ENCODE measurements around the gene TAF1.
"Not testable (repeated sequence)": the region's sequence is repeated elsewhere in the genome, so short reads cannot be mapped to it uniquely, and the experiment has no call there.

Gene TAF1

DNA sequence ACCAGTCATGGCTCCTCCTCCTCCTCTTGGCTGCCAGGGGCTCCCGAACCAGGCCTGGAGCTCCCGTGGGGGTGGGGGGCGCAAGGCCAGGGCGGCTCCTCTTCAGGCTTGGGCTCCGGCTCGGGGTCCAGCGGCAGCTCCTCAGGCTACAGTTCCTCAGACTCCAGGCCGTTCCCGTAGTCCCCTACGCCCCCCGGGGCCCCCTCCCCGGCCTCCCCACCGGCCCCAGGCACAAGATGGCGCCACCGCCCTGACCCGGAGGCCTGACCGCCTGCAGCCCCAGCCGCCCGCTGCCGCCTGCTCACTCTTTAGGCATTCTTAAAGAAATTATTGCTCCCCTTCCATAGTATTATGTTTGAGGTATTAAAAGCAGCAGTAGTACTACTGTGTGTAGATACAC, 54.5 kb downstream of the TAF1 start:
- no peak for DNase-seq (ENCODE audit: low read depth in 1 of 2, low spot score in 1 of 2)

- no peak for DNase-seq (ENCODE audit: low read depth in 1 of 2, low spot score in 1 of 2)
Observed at GRCh38 chrX:71432733-71433132, 66.6 kb downstream of the TAF1 start.

DNA sequence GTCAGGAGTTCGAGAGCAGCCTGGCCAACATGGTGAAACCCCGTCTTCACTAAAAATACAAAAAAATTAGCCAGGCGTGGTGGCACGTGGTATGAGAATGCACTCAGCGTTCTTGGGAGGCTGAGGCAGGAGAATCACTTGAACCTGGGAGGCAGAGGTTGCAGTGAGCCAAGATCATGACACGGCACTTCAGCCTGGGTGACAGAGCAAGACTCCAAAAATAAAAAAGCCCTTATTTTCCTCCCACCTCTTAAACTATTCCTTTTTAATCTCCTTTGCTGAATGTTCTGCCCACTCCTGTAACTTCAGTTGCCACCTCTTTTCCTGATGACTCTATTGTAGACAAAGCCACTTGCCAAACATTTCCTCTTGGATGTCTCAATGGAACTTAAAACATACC, 72.6 kb downstream of the TAF1 start:
- DNase-seq (ENCODE audit: low read depth in 1 of 2, low spot score in 1 of 2) = no peak

DNA sequence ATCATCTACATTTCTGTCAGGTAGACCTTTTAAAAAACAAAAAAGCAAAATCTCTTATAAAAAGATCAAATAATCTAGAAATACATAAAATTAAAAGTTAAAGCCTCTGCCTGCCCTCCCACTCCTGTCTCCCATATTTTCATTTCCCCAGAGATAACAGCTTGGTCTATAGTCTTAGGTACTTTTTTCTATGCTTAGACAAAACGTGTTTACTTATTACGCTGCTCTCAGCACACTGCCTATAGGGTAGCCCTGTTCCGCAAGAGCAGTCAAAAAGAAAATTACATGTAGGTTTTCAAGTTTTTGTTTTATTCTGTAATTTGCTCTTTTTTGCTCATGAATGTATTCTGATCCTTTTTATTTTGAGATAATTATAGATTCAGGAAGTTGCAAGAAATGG, 73.3 kb downstream of the TAF1 start:
- no peak for DNase-seq (ENCODE audit: low read depth in 1 of 2, low spot score in 1 of 2)

DNA sequence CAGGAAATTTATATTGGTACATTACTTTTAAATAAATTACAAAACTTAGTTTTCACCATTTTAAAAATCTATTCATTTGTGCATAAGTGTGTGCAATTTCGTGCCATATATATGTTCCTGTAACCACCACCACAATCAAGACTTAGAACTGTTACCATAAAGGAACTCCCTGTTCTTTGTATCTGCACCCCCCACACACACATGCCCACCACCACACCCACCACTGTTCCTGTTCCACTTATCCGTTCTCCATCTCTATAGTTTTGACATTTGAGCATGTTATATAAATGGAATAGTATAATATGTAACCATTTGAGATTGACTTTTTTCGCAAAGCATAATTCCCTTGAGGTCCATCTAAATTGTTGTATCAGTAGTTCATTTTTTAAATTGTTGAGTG, 73.7 kb downstream of the TAF1 start:
- no peak for DNase-seq (ENCODE audit: low read depth in 1 of 2, low spot score in 1 of 2)

- DNase-seq (ENCODE audit: low read depth in 1 of 2, low spot score in 1 of 2) = no peak
Observed at GRCh38 chrX:71440401-71440800, 74.2 kb downstream of the TAF1 start.

DNA sequence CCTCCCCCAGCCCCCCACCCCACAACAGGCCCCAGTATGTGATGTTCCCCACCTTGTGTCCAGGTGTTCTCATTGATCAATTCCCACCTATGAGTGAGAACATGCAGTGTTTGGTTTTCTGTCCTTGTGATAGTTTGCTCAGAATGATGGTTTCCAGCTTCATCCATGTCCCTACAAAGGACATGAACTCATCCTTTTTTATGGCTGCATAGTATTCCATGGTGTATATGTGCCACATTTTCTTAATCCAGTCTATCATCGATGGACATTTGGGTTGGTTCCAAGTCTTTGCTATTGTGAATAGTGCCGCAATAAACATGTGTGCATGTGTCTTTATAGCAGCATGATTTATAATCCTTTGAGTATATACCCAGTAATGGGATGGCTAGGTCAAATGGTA, 75.7 kb downstream of the TAF1 start:
- DNase-seq (ENCODE audit: low read depth in 1 of 2, low spot score in 1 of 2) = not testable (repeated sequence)

- DNase-seq (ENCODE audit: low read depth in 1 of 2, low spot score in 1 of 2) = no peak
Observed at GRCh38 chrX:71450433-71451106, 84.4 kb downstream of the TAF1 start.

GRCh38 chrX:71451518-71451917, 85.4 kb downstream of the TAF1 start:
- DNase-seq (ENCODE audit: low read depth in 1 of 2, low spot score in 1 of 2) = not testable (repeated sequence)

GRCh38 chrX:71453056-71453455, 86.9 kb downstream of the TAF1 start:
- no peak for DNase-seq (ENCODE audit: low read depth in 1 of 2, low spot score in 1 of 2)

- DNase-seq (ENCODE audit: low read depth in 1 of 2, low spot score in 1 of 2) = no peak
Observed at GRCh38 chrX:71454222-71454621, 88.1 kb downstream of the TAF1 start.

DNA sequence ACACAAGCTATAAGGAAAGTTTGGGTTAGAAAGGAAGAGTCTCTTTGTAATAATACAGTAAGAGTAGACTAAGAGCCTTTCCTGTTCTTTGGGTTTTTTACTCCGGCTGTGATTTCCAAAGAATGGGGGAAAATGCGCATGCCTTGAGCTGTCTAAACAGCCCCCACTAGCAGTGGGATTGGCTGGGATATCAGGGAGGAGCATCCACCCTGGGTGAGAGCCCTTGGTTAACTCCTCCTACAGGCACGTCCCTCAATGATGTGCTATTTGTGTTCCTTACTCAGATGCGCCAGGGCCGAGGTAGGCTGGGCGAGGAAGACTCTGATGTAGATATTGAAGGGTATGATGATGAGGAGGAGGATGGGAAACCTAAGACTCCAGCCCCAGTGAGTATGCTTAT, 92.7 kb downstream of the TAF1 start:
- no peak for DNase-seq (ENCODE audit: low read depth in 1 of 2, low spot score in 1 of 2)

DNA sequence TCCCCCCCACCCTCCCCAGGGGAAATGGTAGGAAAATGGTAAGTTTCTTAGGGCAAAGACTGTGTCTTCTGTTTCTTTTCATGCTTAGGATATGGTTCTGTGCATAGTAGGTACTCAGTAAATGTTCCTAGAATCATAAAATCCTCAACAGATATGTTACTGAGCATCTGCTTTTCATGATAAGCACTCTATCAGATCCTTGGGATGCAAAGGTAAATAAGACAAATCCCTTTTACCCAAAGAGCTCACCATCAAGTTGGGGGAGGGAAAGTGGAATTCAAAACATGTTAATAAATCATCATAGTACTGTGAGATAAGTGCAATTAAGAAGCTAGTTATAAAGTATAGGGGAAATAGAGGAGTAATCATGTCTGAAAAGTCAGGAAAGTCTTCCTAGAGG, 98.8 kb downstream of the TAF1 start:
- no peak for DNase-seq (ENCODE audit: low read depth in 1 of 2, low spot score in 1 of 2)

DNA sequence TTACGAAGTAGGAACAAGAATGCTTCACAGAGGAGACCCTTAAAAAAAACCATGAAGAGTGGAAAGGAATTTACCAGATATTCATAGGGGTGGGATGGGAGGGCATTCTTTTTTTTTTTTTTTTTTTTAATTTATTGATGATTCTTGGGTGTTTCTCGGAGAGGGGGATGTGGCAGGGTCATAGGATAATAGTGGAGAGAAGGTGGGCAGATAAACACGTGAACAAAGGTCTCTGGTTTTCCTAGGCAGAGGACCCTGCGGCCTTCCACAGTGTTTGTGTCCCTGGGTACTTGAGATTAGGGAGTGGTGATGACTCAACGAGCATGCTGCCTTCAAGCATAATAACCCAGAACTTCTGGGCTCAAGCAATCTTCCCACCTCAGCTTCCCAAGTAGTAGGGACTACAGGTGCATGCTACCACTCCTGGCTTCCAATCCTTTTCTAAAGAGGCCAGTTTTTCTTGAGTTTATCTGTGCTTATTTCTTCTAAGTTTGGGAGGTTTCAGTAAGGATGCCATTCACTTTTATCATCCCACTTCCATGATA, 100.9 kb downstream of the TAF1 start:
- DNase-seq (ENCODE audit: low read depth in 1 of 2, low spot score in 1 of 2) = no peak

DNA sequence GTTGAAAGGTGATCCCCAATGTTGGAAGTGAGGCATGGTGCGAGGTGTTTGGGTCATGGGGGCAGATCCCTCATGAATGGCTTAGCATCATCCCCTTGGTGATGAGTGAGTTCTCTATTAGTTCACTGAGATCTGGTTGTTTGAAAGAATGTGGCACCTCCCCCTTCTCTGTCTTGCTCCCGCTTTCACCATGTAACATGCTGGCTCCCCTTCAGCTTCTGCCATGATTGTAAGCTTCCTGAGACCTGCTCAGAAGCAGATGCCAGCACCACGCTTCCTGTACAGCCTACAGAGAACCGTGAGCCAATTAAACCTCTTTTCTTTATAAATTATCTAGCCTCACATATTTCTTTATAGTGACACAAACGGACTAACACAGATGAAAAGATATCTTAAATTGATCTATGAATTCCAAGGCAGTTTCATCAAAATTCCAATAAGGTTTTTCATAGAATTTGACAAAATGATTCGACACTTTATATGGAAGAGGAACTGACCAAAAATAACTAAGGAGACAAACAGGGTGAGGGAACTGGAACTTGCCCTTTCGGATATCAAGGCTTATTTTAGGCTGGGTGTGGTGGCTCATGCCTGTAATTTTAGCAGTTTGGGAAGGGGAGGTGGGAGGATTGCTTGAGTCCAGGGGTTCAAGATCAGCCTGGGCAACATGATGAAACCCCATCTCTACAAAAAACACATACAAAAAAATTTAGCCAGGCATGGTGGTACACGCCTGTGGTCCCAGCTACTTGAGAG, 109.8 kb downstream of the TAF1 start:
- no peak for DNase-seq (ENCODE audit: low read depth in 1 of 2, low spot score in 1 of 2)

GRCh38 chrX:71482228-71482958, 116.2 kb downstream of the TAF1 start:
- no peak for DNase-seq (ENCODE audit: low read depth in 1 of 2, low spot score in 1 of 2)

DNA sequence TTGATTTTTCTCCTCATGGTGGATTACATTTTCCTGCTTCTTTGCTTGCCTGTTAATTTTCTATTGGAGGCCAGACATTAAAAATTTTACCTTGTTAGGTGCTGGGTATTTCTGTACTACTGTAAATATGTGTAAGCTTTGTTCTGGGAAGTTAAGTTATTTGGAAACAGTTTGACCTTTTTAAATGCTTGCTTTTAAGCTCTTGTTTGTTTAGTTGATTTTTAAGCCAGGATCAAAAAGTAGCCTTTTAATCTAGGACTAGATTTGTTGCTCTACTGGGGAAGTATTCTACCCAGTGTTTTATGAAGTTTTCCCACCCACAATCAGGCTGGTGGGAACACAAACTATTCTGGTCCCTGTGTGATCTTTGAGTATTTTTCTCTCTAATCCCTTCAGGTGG, 121.7 kb downstream of the TAF1 start:
- no peak for DNase-seq (ENCODE audit: low read depth in 1 of 2, low spot score in 1 of 2)

DNA sequence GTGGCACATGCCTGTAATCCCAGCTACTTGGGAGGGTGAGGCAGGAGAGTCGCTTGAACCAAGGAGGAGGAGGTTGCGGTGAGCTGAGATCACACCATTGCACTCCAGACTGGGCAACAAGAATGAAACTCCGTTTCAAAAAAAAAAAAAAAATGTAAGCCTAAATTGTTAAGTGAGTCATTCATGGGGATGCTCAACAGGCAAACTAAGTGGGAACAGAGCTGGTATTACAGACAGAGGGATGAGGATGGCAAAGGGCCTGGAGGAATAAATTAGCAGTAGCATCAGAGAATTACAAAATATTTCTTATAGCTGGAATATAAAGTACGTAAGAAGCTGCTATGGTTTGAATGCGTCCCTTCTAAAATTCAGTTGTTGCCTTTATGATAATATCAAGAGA, 123.4 kb downstream of the TAF1 start:
- DNase-seq (ENCODE audit: low read depth in 1 of 2, low spot score in 1 of 2) = no peak

GRCh38 chrX:71492231-71493065, 126.3 kb downstream of the TAF1 start:
- peak; percentile 4 to 17 for DNase-seq (ENCODE audit: low read depth in 1 of 2, low spot score in 1 of 2)

DNA sequence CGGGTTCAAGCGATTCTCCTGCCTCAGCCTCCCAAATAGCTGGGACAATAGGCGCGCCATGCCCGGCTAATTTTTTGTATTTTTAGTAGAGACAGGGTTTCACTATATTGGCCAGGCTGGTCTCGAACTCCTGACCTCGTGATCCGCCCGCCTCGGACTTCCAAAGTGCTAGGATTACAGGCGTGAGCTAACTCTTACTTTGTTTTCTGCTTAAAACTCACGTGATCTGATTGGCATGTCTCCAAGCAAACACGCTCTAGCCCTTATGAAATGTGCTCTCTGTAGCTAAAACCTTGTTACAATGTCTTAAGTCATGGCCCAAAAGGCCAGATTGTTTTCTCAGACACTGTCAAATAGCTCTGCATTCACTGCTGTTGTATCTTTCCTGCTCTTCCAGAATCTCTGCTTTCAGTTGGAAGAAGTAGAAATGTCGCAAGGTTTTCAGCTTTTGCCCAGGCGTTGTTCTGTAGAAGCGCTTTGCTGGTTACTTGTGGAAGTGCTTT, 127.0 kb downstream of the TAF1 start:
- no peak for DNase-seq (ENCODE audit: low read depth in 1 of 2, low spot score in 1 of 2)

- not testable (repeated sequence) for DNase-seq (ENCODE audit: low read depth in 1 of 2, low spot score in 1 of 2)
Observed at GRCh38 chrX:71495979-71496378, 129.8 kb downstream of the TAF1 start.

Data from activated T-helper 1 cell treated with anti-CD3 and anti-CD28 coated beads, Interleukin-2, amount 50 U/mL, for 16 hours (primary cell).